ENCODE data around the gene MAF.

MAF gene

DNA sequence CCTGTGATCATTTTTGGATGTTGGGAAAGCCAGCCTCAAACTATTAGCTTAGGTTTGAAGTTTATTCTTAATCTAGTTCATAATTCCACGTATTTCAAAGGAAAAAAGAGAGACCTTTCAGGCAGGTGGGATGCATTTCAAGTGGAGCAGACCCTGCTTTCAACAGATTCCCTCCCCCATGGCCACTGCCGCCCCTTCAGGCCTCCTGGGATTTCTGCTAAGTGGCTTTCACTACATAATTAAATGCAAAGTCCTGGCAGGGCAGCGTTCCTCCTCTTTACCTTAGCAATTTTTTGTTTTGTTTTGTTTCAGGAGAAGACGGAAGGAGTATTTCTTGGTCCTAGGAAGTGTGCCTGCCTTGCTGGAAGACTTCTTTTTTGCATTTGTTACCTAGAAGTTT is 36.6 kb downstream of the MAF start:
- Histone ChIP-seq H3K27ac (no peak overlapping the region), H3K4me3 (no peak overlapping the region), H3K27me3 (no peaks in the 10 kb centered on the region), H3K36me3 (no peaks in the 10 kb centered on the region), H3K4me1 (no peaks in the 10 kb centered on the region), H3K9me3 (no peaks in the 10 kb centered on the region)
- intact Hi-C loops (cut with DNase I; ENCODE audit: low total_unique reads), result no loop called here
- TF ChIP-seq, protein P1, sequence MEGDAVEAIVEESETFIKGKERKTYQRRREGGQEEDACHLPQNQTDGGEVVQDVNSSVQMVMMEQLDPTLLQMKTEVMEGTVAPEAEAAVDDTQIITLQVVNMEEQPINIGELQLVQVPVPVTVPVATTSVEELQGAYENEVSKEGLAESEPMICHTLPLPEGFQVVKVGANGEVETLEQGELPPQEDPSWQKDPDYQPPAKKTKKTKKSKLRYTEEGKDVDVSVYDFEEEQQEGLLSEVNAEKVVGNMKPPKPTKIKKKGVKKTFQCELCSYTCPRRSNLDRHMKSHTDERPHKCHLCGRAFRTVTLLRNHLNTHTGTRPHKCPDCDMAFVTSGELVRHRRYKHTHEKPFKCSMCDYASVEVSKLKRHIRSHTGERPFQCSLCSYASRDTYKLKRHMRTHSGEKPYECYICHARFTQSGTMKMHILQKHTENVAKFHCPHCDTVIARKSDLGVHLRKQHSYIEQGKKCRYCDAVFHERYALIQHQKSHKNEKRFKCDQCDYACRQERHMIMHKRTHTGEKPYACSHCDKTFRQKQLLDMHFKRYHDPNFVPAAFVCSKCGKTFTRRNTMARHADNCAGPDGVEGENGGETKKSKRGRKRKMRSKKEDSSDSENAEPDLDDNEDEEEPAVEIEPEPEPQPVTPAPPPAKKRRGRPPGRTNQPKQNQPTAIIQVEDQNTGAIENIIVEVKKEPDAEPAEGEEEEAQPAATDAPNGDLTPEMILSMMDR (IDR thresholded peaks at IDR 0.05), result no peak
- DNase-seq, result no peak

DNA sequence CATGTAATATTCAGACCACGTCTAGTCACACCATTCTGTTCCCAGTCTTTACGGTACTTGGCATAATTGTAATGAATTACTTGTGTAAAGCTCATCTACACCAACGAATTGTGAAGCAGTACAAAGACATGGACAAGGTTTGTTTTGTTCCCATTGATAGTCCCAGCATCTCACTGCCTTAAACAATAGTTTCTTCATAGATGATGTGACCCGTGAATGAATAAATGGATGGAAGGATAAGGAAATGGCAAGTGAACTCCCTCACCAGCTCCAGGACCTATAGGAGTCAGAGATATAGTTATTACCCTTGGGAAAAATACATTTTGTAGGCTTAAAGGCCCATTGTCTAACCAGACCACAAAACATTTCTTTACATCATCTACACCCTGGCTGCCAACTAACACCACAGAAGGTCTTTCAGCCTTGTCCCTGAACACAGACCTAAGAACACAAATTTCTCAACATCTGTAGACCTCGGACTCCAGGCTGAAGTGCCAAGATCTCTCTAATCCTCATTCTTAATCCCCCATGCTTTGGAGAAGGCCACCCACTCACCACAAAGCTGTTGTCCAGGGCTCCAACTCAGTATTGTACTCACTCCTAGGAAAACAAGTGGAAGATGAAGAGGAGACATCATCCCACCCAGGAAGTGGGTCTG is 38.2 kb downstream of the MAF start:
- TF ChIP-seq, protein P1 (IDR thresholded peaks at IDR 0.05), result no peak
- intact Hi-C loops (cut with DNase I; ENCODE audit: low total_unique reads), result no loop called here
- no peak for DNase-seq
- no peaks in the 10 kb centered on the region for H3K4me1 ChIP-seq
- H3K4me3 ChIP-seq, result no peak overlapping the region
- no peaks in the 10 kb centered on the region for H3K27me3 ChIP-seq
- no peak overlapping the region for H3K27ac ChIP-seq
- H3K36me3 ChIP-seq, result no peaks in the 10 kb centered on the region
- H3K9me3 ChIP-seq, result no peaks in the 10 kb centered on the region

DNA sequence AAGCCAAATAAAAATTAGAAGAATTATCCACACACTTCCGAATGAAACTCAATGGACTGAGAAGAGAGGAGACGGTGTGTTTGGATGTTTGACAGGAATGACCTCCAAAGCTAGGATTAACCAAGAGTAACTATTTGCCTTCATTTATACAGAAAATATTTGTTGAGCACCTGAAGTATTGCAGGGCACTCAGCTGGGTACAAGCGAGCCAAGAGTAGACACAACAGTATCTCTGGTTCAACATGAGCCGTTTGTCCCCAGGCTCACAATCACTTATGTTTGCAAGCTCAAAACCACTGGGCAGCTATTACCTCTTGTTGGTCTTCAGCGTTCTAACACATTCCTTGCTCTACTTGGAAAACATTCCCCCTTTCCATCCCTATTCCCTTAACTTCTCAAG is 38.8 kb downstream of the MAF start:
- Histone ChIP-seq H3K4me1 (no peaks in the 10 kb centered on the region), H3K27ac (no peak overlapping the region), H3K27me3 (no peaks in the 10 kb centered on the region), H3K4me3 (no peak overlapping the region), H3K36me3 (no peaks in the 10 kb centered on the region), H3K9me3 (no peaks in the 10 kb centered on the region)
- intact Hi-C loops (cut with DNase I; ENCODE audit: low total_unique reads), result no loop called here
- DNase-seq, result no peak
- TF ChIP-seq, protein P1 (IDR thresholded peaks at IDR 0.05), result no peak

DNA sequence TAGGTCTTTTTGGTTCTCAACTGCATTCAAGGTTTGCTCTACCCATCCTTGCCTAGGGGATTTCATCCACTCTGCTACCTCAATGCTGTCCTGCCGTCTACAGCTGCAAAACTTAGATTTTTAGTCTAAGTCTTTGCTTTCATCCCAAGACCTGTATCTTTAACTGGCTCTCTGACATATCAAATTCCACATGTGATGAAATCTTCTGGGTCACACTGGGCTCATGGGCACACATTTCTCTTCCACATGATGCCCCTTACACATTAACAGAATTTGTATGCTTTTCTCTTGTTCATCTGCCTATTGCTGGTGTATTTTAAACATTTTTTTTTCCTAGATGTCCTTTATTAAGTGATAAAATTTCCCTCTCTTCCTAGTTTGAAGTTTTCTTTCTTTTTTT is 39.6 kb downstream of the MAF start:
- H3K4me1 ChIP-seq, result no peaks in the 10 kb centered on the region
- TF ChIP-seq, protein P1 (IDR thresholded peaks at IDR 0.05), result no peak
- intact Hi-C loops (cut with DNase I; ENCODE audit: low total_unique reads), result no loop called here

DNA sequence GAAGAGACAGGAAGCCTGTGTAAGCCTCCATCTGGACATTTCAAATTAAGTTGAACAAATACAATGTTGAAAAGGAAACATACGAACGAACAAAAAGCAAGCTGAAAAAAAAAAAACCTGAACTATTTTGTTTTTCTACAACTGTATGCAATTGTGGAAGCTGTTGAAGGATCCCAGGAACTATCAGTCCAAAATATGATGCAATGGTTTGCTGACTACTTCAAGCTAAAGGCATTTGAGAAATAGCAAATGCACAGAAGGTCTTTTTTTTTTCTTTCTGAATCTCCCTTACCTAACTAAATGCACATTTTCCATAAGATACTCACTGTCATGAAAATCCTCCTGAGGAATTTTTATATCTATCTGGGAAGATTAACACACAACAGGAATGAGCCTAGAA is 40.2 kb downstream of the MAF start:
- H3K4me3 ChIP-seq, result no peak overlapping the region
- H3K36me3 ChIP-seq, result no peaks in the 10 kb centered on the region
- H3K9me3 ChIP-seq, result no peaks in the 10 kb centered on the region
- no peak for DNase-seq
- intact Hi-C loops (cut with DNase I; ENCODE audit: low total_unique reads), result no loop called here
- TF ChIP-seq, protein P1 (IDR thresholded peaks at IDR 0.05), result no peak
- no peaks in the 10 kb centered on the region for H3K4me1 ChIP-seq
- H3K27ac ChIP-seq, result no peak overlapping the region
- no peaks in the 10 kb centered on the region for H3K27me3 ChIP-seq

More for the DNA sequence above, 39.6 kb downstream of the MAF start:
- H3K9me3 ChIP-seq, result no peaks in the 10 kb centered on the region
- DNase-seq, result no peak
- H3K27me3 ChIP-seq, result no peaks in the 10 kb centered on the region
- no peak overlapping the region for H3K4me3 ChIP-seq
- H3K27ac ChIP-seq, result no peak overlapping the region
- H3K36me3 ChIP-seq, result no peaks in the 10 kb centered on the region

DNA sequence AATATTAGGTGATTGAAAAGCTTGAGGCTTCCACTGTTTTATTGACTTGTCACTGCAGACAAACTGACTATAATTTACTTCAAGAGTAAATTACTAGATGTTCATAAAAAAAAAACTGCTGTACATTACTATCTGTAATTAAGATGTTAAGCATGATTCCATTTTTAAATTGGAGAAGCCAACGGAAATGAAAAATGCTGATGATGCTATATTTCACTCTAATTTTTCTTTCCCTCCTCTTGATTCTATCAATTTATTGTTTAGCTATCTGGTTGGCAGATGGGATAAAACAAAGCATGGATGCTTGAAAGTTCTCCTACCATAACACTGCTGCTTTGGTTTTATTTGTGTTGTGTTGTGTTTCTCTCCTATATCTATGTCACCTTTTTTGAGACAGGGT is 41.0 kb downstream of the MAF start:
- H3K9me3 ChIP-seq, result no peaks in the 10 kb centered on the region
- DNase-seq, result no peak
- no peaks in the 10 kb centered on the region for H3K36me3 ChIP-seq
- H3K4me1 ChIP-seq, result no peaks in the 10 kb centered on the region
- no peak overlapping the region for H3K27ac ChIP-seq
- no peak overlapping the region for H3K4me3 ChIP-seq
- no peaks in the 10 kb centered on the region for H3K27me3 ChIP-seq
- TF ChIP-seq, protein P1 (IDR thresholded peaks at IDR 0.05), result no peak
- intact Hi-C loops (cut with DNase I; ENCODE audit: low total_unique reads), result no loop called here

Measured in tibial artery (tissue), 4 donors.